HG03342 (cell line): ENCODE measurements around the gene MAP1LC3B.

Source experiments
- ATAC-seq: cut with Tn5 transposase; IDR thresholded peaks from one replicate; pipeline ENCODE4 v1.9.1; 2021; ENCODE audit warnings: mild to moderate bottlenecking, moderate library complexity; ENCODE audit not compliant: unreplicated experiment

MAP1LC3B gene

GRCh38 chr16:87451563-87452210 is 59.6 kb downstream of the MAP1LC3B start:
- ATAC-seq = no peak

GRCh38 chr16:87453326-87453725 is 61.2 kb downstream of the MAP1LC3B start:
- no peak for ATAC-seq
